ENCODE data around the gene FGF14. TPM values are rescaled to one million over a fixed set of nuclear protein-coding genes. Genes with fewer than 3 reads are reported as not detected.

FGF14 gene
- total RNA-seq, 4 donors from 2014 or later, result 0.12 to 3.5 (median 1.3) TPM

GRCh38 chr13:102197193-102197592 lies 204.7 kb downstream of the FGF14 start:
- no peak for DNase-seq (ENCODE audit: low spot score)
- ATAC-seq (ENCODE audit: low FRiP score), result no peak
- TF ChIP-seq, protein P1, sequence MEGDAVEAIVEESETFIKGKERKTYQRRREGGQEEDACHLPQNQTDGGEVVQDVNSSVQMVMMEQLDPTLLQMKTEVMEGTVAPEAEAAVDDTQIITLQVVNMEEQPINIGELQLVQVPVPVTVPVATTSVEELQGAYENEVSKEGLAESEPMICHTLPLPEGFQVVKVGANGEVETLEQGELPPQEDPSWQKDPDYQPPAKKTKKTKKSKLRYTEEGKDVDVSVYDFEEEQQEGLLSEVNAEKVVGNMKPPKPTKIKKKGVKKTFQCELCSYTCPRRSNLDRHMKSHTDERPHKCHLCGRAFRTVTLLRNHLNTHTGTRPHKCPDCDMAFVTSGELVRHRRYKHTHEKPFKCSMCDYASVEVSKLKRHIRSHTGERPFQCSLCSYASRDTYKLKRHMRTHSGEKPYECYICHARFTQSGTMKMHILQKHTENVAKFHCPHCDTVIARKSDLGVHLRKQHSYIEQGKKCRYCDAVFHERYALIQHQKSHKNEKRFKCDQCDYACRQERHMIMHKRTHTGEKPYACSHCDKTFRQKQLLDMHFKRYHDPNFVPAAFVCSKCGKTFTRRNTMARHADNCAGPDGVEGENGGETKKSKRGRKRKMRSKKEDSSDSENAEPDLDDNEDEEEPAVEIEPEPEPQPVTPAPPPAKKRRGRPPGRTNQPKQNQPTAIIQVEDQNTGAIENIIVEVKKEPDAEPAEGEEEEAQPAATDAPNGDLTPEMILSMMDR (IDR thresholded peaks at IDR 0.05), result no peak

DNA sequence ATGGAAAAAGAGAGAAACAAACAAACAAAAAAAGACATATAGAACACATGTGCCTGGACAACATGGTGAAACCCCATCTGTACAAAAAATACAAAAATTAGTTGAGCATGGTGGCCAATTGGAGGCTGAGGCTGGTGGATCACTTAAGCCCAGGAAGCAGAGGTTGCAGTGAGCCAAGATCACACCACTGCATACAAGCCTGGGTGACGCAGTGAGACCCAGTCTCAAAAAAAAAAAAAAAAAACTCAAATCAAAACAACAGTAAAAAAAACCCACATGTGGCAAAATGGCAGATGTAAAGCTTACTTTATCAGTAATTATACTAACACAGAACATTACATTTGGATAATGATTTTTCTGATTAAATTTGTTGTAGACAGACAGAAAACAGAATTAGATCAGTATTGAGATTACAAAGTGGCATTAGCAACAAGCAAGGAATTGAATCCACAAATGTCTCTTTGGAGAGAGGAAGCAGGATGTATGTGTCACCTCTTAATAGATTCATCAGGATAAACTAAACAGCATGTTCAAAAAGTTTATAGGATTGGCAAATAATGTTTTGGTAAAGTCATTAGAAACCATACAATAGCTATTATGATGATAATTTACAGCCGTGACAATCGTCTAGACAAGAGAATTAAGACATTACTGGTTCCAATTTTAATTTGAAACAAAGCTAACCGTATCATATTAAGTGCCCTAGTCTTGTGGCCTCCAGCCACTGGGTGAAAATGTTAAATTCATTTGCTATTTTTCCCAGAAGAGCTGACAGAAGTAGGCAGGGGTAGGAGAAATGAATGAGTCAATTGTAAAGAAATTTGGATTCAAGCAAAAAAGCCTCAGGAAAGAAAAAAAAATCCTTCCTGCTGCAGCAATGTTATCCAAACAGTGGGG lies 206.0 kb downstream of the FGF14 start:
- DNase-seq (ENCODE audit: low spot score) (no peak), ATAC-seq (ENCODE audit: low FRiP score) (no peak)
- TF ChIP-seq, protein P1 (IDR thresholded peaks at IDR 0.05), result no peak

DNA sequence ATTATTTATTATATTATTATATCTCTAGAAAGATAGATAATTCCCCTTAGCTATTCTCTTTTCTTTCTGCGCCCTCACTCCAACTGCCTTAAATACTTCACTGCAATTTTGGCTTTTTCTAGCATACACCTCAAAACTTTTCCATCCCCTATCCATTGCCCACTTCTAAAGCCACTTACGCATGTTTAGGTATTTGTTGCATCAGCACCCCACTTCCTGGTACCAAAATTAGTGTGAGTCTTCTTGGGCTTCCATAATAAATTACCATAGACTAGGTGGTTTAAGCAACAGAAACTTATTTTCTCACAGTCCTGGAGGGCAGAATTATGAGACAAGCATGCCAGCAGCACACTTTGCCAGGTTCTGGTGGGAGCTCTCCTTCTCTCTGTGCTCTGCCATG lies 209.0 kb downstream of the FGF14 start:
- ATAC-seq (ENCODE audit: low FRiP score), result no peak
- TF ChIP-seq, protein P1 (IDR thresholded peaks at IDR 0.05), result no peak
- DNase-seq (ENCODE audit: low spot score), result no peak

- ATAC-seq (ENCODE audit: low FRiP score), result peak; percentile 73
- TF ChIP-seq, protein P1 (IDR thresholded peaks at IDR 0.05), result no peak
- DNase-seq (ENCODE audit: low spot score), result no peak
Measured at GRCh38 chr13:102191951-102192502, 209.8 kb downstream of the FGF14 start.

GRCh38 chr13:102190930-102191329 lies 210.9 kb downstream of the FGF14 start:
- ATAC-seq (ENCODE audit: low FRiP score), result no peak
- TF ChIP-seq, protein P1 (IDR thresholded peaks at IDR 0.05), result no peak
- no peak for DNase-seq (ENCODE audit: low spot score)

DNA sequence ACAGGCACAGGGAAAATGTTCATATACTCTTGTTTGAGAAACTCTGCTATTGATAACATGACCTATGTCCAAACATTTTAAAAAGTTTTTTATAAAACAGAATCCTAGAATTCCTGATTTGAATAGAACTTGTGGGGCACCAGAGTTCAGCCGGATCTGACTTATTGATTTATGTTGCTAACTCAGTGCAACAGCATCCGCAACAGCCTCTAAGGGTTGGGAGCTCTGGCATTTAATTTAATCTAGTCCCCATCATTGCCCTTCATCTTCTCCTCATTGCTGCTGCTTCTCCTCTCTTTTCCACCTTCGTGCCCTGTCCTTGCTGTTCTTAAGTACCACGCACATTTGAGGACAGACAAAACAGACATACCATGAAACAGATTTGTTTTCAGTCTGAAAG lies 214.5 kb downstream of the FGF14 start:
- ATAC-seq (ENCODE audit: low FRiP score), result no peak
- no peak for DNase-seq (ENCODE audit: low spot score)
- TF ChIP-seq, protein P1 (IDR thresholded peaks at IDR 0.05), result no peak

Data from omental fat pad (tissue), 4 donors.